Panc1 (cell line): ENCODE data around the gene GGA2.

Source experiments
- POLR2AphosphoS5 ChIP-seq: IDR thresholded peaks from 2 replicates; pipeline ENCODE4 v1.6.1; 2012; ENCODE audit warnings: mild to moderate bottlenecking, low read depth, low read length, moderate library complexity
- TF ChIP-seq, protein P1 (sequence below): fragments of 450-650 bp; IDR thresholded peaks from 2 replicates; pipeline ENCODE4 v1.5.1; 2017; ENCODE audit warnings: mild to moderate bottlenecking
- TF ChIP-seq, protein P2 (sequence below), 2 experiments: IDR thresholded peaks; 2 replicates each; pipeline ENCODE4 v1.6.1; 2011 to 2012; ENCODE audit warnings: low read depth in 2 of 2, control low read depth in 1 of 2, low read length in 1 of 2, mild to moderate bottlenecking in 1 of 2, moderate library complexity in 1 of 2; ENCODE audit not compliant: insufficient read depth in 1 of 2

DNA sequence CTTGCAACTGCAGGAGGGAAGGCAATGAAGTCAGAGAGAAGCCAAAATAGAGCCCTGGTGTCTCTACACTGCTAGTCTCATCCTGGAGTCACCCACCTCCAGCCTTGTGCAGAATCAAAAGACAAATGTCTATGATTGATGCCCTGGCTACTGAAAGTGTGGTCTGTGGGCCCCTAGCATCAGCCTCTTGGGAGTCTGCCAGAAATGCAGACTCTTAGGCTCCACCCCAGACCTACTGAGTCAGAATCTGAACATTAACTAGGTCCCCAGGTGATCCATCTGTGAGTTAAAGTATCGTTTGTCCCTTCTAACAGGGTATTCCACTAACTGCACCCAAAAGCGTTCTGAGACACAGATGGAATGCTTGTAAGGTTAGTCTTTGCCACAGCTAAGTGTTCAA, 25.6 kb upstream of the GGA2 start:
- no peak for TF ChIP-seq POLR2AphosphoS5
- TF ChIP-seq, protein P1, sequence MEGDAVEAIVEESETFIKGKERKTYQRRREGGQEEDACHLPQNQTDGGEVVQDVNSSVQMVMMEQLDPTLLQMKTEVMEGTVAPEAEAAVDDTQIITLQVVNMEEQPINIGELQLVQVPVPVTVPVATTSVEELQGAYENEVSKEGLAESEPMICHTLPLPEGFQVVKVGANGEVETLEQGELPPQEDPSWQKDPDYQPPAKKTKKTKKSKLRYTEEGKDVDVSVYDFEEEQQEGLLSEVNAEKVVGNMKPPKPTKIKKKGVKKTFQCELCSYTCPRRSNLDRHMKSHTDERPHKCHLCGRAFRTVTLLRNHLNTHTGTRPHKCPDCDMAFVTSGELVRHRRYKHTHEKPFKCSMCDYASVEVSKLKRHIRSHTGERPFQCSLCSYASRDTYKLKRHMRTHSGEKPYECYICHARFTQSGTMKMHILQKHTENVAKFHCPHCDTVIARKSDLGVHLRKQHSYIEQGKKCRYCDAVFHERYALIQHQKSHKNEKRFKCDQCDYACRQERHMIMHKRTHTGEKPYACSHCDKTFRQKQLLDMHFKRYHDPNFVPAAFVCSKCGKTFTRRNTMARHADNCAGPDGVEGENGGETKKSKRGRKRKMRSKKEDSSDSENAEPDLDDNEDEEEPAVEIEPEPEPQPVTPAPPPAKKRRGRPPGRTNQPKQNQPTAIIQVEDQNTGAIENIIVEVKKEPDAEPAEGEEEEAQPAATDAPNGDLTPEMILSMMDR: no peak
- TF ChIP-seq, protein P2, sequence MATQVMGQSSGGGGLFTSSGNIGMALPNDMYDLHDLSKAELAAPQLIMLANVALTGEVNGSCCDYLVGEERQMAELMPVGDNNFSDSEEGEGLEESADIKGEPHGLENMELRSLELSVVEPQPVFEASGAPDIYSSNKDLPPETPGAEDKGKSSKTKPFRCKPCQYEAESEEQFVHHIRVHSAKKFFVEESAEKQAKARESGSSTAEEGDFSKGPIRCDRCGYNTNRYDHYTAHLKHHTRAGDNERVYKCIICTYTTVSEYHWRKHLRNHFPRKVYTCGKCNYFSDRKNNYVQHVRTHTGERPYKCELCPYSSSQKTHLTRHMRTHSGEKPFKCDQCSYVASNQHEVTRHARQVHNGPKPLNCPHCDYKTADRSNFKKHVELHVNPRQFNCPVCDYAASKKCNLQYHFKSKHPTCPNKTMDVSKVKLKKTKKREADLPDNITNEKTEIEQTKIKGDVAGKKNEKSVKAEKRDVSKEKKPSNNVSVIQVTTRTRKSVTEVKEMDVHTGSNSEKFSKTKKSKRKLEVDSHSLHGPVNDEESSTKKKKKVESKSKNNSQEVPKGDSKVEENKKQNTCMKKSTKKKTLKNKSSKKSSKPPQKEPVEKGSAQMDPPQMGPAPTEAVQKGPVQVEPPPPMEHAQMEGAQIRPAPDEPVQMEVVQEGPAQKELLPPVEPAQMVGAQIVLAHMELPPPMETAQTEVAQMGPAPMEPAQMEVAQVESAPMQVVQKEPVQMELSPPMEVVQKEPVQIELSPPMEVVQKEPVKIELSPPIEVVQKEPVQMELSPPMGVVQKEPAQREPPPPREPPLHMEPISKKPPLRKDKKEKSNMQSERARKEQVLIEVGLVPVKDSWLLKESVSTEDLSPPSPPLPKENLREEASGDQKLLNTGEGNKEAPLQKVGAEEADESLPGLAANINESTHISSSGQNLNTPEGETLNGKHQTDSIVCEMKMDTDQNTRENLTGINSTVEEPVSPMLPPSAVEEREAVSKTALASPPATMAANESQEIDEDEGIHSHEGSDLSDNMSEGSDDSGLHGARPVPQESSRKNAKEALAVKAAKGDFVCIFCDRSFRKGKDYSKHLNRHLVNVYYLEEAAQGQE (IDR thresholded peaks at IDR 0.05; ENCODE audit: insufficient read depth in 1 of 2, low read depth in 2 of 2, low read length in 1 of 2): no peak
